Neural progenitor cell (in vitro differentiated cells): ENCODE data around the gene GPR68.

Experiments used
- CTCF ChIP-seq: fragments of 200-600 bp; sonication (generic); IDR thresholded peaks from 2 replicates; pipeline ENCODE4 v1.5.1; 2017; ENCODE audit warnings: antibody characterized with exemption, mild to moderate bottlenecking
- EZH2 ChIP-seq: fragments of 200-600 bp; sonication (generic); IDR thresholded peaks from 2 replicates; pipeline ENCODE4 v1.6.1; 2017; ENCODE audit warnings: antibody characterized with exemption, mild to moderate bottlenecking, moderate library complexity
- EZH2phosphoT487 ChIP-seq: fragments of 200-600 bp; sonication (generic); IDR thresholded peaks from 2 replicates; pipeline ENCODE4 v1.6.1; 2017; ENCODE audit warnings: antibody characterized with exemption

GRCh38 chr14:91233936-91234790, 10.3 kb downstream of the GPR68 start:
- TF ChIP-seq CTCF: no peak
- no peak for TF ChIP-seq EZH2
- TF ChIP-seq EZH2phosphoT487: no peak
